RPMI8226 (cell line): ENCODE measurements around the gene H3-3A.

Experiments used
- DNase-seq: peaks from one replicate; pipeline ENCODE4 v3.0.0-alpha.2; 2015

Gene H3-3A

DNA sequence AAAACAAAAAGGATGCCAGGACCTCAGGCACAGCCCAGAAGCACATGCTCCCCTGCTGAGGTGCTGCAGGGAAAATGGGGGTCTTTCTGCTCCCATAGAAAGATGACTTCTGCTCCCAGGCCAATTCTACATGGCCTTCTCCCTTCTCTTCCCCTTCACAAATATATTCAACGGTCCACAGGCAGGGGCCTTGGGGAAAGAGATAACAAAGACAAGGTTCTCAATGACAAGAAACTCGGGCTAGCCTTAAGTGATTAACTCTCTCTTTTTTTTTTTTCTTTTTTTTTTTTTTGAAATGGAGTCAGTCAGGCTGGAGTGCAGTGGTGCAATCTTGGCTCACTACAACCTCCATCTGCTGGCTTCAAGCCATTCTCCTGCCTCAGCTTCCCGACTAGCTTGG lies 54.2 kb downstream of the H3-3A start:
- no peak for DNase-seq

GRCh38 chr1:226117330-226117729 lies 54.8 kb downstream of the H3-3A start:
- no peak for DNase-seq

DNA sequence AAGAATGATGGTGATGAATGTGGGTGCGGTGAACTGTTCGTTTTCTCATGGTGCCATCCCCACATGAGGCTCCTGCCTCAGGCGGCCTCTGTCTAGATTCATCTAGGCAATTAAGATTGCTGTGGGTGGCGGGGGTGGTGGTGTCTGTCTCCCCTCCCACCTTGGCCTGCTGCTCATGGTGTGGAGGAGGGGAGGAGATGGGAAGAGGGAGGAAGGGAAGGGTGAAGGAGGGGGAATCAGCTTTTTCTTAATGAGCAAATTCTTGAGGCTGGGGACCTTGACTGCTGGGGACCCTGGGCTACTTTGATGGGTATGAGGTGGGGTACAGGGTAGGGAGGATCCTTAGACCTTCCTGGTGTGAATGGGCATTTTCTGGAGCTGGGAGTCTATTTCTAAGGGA lies 55.8 kb downstream of the H3-3A start:
- DNase-seq, result no peak

DNA sequence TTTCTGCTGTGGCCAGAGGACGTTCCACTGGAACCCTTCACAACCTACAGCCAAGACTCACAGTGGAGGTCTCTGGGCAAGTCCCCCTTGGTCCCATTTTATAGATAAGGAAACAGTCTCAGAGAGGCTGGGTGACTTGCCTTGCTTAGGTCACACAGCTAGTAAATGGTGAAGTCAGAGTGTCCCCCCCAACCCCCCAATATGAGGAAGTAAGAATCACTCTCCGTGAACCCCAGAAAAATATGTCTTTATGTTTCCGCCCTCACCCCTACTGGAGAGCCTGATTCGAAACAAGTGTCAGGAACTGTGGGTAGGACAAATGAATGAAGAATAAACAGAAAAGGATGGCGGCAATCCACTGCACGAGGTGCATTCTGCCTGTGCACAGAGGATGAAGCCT lies 56.7 kb downstream of the H3-3A start:
- no peak for DNase-seq

GRCh38 chr1:226120398-226120797 lies 57.9 kb downstream of the H3-3A start:
- no peak for DNase-seq

GRCh38 chr1:226121049-226121586 lies 58.6 kb downstream of the H3-3A start:
- no peak for DNase-seq
